Measurements from ENCODE around the gene NME4.
"Not testable (repeated sequence)": the region's sequence is repeated elsewhere in the genome, so short reads cannot be mapped to it uniquely, and the experiment has no call there.

Gene NME4

GRCh38 chr16:378113-378820, 18.7 kb upstream of the NME4 start:
- DNase-seq = not testable (repeated sequence)

DNA sequence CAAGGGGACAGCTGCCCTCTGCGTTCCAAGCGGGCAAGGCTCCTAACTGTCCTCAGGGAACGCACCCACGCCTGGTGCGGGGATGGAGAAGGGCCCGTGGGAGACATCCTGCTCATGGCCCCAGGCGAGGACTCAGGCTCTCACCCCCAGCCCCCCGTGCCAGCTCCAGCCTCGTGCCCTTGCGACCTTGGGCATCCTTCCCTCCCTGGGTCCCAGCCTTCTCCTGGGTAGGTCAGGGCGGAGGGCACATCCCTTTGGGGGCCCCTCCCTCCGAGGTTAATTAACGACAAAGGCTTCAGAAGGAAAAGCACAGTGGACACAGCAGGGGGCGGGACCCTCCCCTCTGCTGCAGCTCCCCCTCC, 18.2 kb upstream of the NME4 start:
- no peak for DNase-seq

DNA sequence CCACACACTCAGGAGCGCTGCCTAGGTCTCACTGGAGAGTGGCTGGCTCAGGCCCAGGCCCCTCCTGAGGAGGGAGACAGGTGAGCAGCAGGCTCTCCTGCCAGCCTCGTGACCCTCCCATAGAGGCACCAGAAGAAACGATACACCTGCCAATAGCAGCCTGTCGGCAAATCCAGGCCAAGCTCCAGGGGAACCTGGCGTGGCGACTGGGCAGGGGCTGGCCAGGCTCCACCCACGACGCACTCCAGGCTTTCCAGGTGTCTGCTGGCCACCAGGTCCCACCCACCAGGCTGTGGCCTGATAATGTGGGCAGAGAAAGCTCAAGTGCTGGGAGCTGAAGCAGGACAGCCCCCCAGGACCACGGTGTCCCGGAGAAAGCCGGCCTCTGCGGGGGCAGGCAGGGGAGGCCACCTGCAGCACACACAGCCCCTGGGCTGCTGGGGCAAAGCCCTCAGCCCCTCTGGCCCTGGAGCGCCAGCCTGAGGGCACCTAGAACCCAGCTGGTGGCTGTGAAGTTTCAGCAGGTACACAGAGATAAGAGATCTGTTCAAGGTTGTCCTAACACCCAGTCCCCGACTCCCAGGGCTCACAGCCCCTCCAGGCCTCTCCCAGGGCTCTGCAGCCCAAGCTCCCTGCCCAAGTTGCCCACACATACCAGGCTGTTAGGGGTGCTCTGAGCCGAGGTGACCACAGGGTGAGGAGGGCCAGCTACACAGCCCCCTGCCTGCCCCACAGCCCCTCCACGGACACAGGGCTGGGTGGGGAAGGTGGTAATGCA, 17.6 kb upstream of the NME4 start:
- no peak for DNase-seq

DNA sequence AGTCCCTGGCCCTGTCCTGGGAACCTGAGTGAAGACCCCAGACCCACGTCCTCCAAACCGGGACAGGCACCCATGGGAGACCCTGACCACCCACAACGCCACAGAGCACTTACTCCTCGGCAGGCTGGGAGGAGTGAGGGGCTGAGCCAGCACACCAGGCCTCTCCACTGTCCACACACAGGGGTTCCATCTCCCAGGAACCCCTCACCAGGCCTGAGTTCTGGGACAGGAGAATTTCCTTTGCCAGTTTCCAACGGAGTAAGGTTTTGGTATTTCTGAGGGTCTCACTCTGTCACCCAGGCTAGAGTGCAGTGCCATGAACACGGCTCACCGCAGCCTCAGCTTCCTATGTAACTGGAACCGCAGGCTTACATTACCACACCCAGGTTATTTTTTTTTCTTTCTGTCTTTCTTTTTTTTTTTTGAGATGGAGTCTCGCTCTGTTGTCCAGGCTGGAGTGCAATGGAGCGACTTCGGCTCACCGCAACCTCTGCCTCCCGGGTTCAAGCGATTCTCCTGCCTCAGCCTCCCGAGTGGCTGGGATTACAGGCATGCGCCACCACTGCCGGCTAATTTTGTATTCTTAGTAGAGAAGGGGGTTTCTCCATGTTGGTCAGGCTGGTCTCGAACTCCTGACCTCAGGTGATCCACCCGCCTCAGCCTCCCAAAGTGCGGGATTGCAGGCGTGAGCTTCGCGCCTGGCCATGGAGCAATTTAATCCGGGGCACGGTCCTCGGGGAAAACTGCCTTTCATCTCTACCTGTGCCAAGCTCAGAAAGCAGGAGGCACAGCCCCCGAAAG, 16.8 kb upstream of the NME4 start:
- DNase-seq = no peak

DNA sequence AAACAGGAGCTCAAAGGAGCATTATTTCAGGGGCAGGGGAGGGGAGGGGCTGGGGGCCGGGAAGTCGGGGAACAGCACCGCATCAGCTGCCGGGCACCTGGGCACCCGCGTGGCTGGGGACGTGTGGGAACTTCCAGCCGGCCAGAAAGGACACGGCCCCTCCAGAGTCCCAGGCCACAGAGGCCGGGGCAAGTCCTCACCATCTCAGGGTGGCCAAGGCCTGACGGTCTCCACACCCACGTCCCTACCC, 16.3 kb upstream of the NME4 start:
- DNase-seq = no peak

DNA sequence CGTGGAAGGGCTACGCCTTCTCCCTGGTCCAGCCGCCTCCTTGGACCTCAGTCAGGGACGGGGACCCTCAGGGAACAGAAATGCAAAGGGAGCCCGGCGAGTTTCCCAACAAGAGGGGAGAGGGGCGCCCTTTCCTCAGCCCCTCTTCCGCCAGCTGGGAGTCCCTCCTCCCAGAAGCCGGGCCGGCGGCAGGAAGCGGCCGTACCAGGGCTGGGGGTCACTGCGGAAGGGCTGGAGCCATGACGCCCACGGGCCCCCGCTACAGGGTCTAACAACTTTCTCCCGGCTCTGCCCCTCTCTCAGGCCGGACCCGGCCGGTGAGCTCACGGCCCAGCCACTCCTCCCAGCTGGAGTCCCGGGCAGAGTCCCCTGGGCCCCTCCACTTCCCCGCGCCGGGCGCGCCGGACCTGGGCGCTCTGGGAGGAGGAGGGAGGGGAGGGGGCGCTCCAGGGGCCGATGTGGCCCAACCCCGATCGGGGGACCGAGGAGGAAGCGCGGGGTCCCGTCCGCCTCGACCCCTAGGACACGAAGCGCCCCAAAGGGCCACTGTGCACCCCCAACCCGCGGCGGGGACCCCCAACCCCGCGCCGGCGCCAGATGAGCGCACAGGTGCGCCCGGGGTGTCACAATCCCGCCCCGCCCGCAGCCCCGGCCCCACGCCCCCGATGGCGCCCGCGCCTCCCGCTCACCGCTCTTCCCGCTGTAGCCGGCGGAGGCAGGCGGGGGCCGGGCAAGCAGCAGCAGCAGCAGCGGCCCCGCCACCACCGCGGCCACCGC, 15.8 kb upstream of the NME4 start:
- peak; percentile 52 for DNase-seq

- DNase-seq = peak; percentile 87
Measured at GRCh38 chr16:381789-382717, 14.9 kb upstream of the NME4 start, which contains the start of gene PGAP6. Gene PGAP6, minus strand, starts transcription at chr16:381978. Its CDS starts 157 bp downstream, at chr16:381821.

DNA sequence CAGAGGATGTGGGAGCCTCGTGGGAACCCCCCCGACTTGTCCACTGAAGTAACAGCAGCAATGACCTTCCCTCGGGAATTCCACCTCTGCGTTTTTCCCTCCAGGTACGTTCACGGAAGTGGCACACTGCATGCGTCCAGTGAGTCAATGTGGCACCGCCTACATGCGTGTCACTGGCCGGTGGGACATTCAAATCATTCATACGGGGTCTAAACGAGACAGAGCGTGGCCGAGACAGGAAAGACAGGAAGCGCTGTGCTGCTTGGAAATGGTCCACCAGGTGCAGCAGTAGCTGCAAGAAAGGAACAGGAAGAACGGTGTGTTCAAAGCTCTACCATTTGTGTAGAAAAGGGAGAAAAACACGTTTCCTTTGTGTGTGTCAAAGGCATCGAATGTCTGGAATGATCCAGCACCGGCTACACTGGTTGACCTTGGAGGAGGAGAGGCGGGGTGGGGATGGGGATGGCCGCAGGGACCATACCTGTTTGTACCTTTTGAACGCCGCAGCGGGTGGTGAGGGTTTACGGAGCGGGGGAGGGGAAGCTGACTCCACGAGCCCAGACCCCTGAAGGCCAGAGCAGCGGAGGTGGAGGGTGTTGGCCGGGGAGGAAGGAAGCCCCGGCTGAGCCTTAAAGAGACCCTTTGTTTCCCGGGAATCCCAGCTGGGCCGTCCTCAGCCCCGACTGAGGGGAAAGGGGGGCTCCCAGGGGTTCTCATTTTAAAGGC, 13.5 kb upstream of the NME4 start:
- DNase-seq = no peak

GRCh38 chr16:386641-387156, 10.3 kb upstream of the NME4 start:
- DNase-seq = no peak

GRCh38 chr16:387761-388666, 9.0 kb upstream of the NME4 start:
- not testable (repeated sequence) for DNase-seq

DNA sequence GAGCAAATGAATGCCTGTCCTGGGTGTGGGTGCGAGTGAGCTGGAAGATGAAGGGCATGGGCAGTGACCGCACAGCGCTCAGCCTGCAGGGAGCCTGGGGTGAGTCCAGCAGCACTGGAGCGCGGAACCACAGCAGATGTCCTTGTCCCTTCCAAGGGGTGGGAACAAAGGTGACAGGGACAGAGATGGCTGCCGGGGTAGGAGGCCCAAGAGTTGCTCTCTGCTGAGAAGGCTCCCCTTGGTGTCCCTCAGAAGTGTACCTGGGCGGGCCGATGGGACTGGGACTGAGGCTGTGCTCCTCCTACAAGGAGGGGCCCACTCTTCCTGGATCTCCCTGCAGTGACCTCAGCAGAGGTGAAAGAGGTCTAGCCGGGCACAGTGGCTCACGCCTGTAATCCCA, 7.6 kb upstream of the NME4 start:
- no peak for DNase-seq

GRCh38 chr16:391885-392335, 5.1 kb upstream of the NME4 start:
- DNase-seq = peak; percentile 77

DNA sequence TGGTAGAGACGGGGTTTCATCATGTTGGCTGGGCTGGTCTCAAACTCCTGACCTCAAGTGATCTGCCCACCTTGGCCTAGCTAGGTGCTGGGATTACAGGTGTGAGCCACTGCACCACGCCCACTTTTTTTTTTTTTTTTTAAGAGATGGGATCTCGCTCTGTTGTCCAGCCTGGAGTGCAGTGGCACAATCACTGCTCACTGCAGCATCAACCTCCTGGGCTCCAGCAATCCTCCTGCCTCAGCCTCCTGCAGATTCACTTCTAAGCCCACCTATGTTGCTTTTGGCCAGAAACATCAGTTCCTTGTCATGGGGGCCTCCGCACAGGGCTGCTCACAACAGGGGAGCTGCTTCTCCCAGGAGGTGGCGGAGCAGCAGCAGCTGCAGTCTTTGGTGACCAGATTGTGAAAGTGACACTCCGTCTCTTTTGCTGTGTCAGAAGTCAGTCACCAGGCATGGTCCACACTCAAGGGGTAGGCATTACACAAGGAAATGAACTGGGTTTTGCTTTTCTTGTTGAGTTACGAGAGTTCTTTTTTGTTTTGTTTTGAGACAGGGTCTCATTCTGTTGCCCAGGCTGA, 4.5 kb upstream of the NME4 start:
- DNase-seq = peak; percentile 44

DNA sequence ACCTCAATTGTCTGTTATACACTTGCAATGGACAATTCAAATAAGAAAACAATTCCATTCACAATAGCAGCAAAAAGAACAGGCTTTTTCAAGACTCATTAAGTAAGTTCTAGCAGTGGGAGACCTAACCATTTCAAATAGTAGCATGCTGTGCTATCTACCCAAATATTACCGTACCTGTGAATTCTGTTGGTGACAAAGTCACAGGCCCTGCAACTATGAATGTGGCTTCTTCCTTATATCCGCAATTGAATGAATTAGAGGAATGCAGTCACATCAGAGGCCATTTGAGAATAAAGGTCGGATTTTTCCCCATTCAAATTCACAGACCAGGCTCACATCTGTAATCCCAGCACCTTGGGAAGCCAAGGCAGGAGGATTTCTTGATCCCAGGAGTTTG, 800 bp upstream of the NME4 start:
- no peak for DNase-seq

GRCh38 chr16:396605-397004, 394 bp upstream of the NME4 start:
- peak; percentile 39 for DNase-seq

- DNase-seq = peak; percentile 80
Measured at GRCh38 chr16:397736-398332, 835 bp downstream of the NME4 start.

GRCh38 chr16:398561-399339, 1.8 kb downstream of the NME4 start:
- DNase-seq = no peak

DNA sequence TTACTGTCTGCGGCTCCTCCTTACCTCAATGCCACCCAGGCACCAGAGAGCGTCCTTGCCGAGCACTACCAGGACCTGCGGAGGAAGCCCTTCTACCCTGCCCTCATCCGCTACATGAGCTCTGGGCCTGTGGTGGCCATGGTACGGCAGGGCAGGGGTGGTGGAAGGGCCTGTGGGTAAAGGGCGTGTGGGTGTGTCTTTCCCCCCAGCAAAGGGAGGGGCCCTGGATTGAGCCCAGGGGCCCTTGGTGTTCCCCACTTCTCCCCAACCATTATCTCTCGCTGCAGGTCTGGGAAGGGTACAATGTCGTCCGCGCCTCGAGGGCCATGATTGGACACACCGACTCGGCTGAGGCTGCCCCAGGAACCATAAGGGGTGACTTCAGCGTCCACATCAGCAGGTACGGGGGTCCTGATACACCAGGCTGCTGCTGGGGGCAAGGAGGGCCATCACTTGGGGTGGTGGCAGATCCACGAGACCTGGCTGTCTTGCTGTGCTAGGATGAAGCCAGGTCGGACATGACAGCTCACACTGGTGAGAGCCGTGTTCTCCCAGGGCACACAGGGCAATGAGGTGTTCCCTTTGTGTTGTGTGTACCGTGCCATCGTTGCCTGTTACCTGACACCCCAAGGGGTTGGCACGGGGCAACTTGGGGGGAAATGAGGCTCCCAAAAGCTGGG, 2.5 kb downstream of the NME4 start:
- no peak for DNase-seq
